WERI-Rb-1 (cell line): ENCODE data around the gene SIVA1.

ENCODE experiments used
- DNase-seq: peaks from one replicate; pipeline ENCODE4 v3.0.0-alpha.2; 2020
- H3K27ac ChIP-seq: fragments of 250-450 bp; sonication (Bioruptor Pico); 2 replicates; pipeline ENCODE4 v1.5.1; 2020; ENCODE audit warnings: mild to moderate bottlenecking, moderate library complexity
- H3K27me3 ChIP-seq: fragments of 250-450 bp; sonication (Bioruptor Pico); 2 replicates; pipeline ENCODE4 v1.5.1; 2021; ENCODE audit warnings: mild to moderate bottlenecking, low read depth, moderate library complexity; ENCODE audit not compliant: insufficient read depth, severe bottlenecking
- H3K36me3 ChIP-seq: fragments of 250-450 bp; sonication (Bioruptor Pico); 2 replicates; pipeline ENCODE4 v1.5.1; 2020; ENCODE audit warnings: mild to moderate bottlenecking, moderate library complexity
- H3K4me3 ChIP-seq: 2 replicates; pipeline ENCODE4 v1.5.1; 2011; ENCODE audit warnings: low read depth, mild to moderate bottlenecking, control low read depth, low read length
- H3K9me3 ChIP-seq: fragments of 250-450 bp; sonication (Bioruptor Pico); 2 replicates; pipeline ENCODE4 v1.5.1; 2021; ENCODE audit warnings: mild to moderate bottlenecking, moderate library complexity; ENCODE audit not compliant: severe bottlenecking
- CTCF ChIP-seq: IDR thresholded peaks from 2 replicates; pipeline ENCODE4 v1.5.1; 2011; ENCODE audit warnings: low read depth, mild to moderate bottlenecking, control low read depth, inconsistent platforms, low read length

The SIVA1 gene

GRCh38 chr14:104778694-104779331 lies 25.9 kb downstream of the SIVA1 start:
- Histone ChIP-seq H3K9me3 (no peaks in the 10 kb centered on the region), H3K4me3 (no peak overlapping the region), H3K27ac (no peak overlapping the region), H3K27me3 (no peaks in the 10 kb centered on the region), H3K36me3 (peaks cover 25% of the 10 kb centered on the region)
- TF ChIP-seq CTCF: no peak
- DNase-seq: no peak

- Histone ChIP-seq H3K36me3 (peaks cover 30% of the 10 kb centered on the region), H3K27ac (no peak overlapping the region), H3K9me3 (no peaks in the 10 kb centered on the region), H3K4me3 (no peak overlapping the region), H3K27me3 (no peaks in the 10 kb centered on the region)
- no peak for DNase-seq
- TF ChIP-seq CTCF: no peak
Measured at GRCh38 chr14:104779776-104780512, 27.0 kb downstream of the SIVA1 start.

GRCh38 chr14:104780513-104781030 lies 27.6 kb downstream of the SIVA1 start:
- DNase-seq: no peak
- no peaks in the 10 kb centered on the region for H3K27me3 ChIP-seq
- no peak for TF ChIP-seq CTCF
- no peak overlapping the region for H3K4me3 ChIP-seq
- H3K9me3 ChIP-seq: no peaks in the 10 kb centered on the region
- H3K36me3 ChIP-seq: peaks cover 23% of the 10 kb centered on the region
- no peak overlapping the region for H3K27ac ChIP-seq

- Histone ChIP-seq H3K27ac (no peak overlapping the region), H3K9me3 (no peaks in the 10 kb centered on the region), H3K27me3 (no peaks in the 10 kb centered on the region), H3K4me3 (no peak overlapping the region), H3K36me3 (peaks cover 16% of the 10 kb centered on the region)
- no peak for DNase-seq
- no peak for TF ChIP-seq CTCF
Measured at GRCh38 chr14:104781271-104782077, 28.5 kb downstream of the SIVA1 start.

GRCh38 chr14:104782086-104782807 lies 29.3 kb downstream of the SIVA1 start:
- no peak overlapping the region for H3K4me3 ChIP-seq
- no peak overlapping the region for H3K27ac ChIP-seq
- DNase-seq: no peak
- H3K36me3 ChIP-seq: peaks cover 11% of the 10 kb centered on the region
- H3K27me3 ChIP-seq: no peaks in the 10 kb centered on the region
- no peaks in the 10 kb centered on the region for H3K9me3 ChIP-seq
- TF ChIP-seq CTCF: no peak
